WTC11 (cell line): ENCODE results near the gene SPATA24. TPM values are rescaled to one million over a fixed set of nuclear protein-coding genes. Genes with fewer than 3 reads are reported as not detected.

Source experiments
- ATAC-seq: fragments of 200-7000 bp; cut with Tn5 transposase; 2 replicates; pipeline ENCODE4 v1.10.0; 2021; ENCODE audit warnings: mild to moderate bottlenecking, moderate library complexity
- CTCF ChIA-PET: fragments of 300-600 bp; sonication (Branson Sonifier 250); formaldehyde crosslinking; loops from one replicate; lab custom pipeline; 2021; ENCODE audit warnings: antibody characterized with exemption; lab: Charles Lee
- POLR2A ChIA-PET: fragments of 350-600 bp; sonication (Branson Sonifier 250); formaldehyde crosslinking; loops from one replicate; lab custom pipeline; 2021; ENCODE audit warnings: antibody characterized with exemption; lab: Charles Lee
- DNase-seq: peaks from one replicate; pipeline ENCODE4 v3.0.0; 2021; ENCODE audit warnings: low spot score
- H3K27ac Mint-ChIP-seq: 2 replicates; pipeline ENCODE4 v1.8.0; 2021; ENCODE audit warnings: mixed read lengths
- H3K27me3 Mint-ChIP-seq: 2 replicates; pipeline ENCODE4 v1.8.0; 2021; ENCODE audit warnings: low read depth, mild to moderate bottlenecking, moderate library complexity, mixed read lengths
- H3K36me3 Mint-ChIP-seq: 2 replicates; pipeline ENCODE4 v1.8.0; 2021; ENCODE audit warnings: mixed read lengths
- H3K4me1 Mint-ChIP-seq: 2 replicates; pipeline ENCODE4 v1.8.0; 2022; ENCODE audit warnings: mixed read lengths
- H3K4me3 Mint-ChIP-seq: 2 replicates; pipeline ENCODE4 v1.8.0; 2021; ENCODE audit warnings: mild to moderate bottlenecking, moderate library complexity, mixed read lengths
- H3K9me3 Mint-ChIP-seq: 2 replicates; pipeline ENCODE4 v1.8.0; 2021; ENCODE audit warnings: mixed read lengths
- AFF4 ChIP-seq: sonication (generic); formaldehyde crosslinking; IDR thresholded peaks from 2 replicates; pipeline ENCODE4 v1.8.1; 2023; ENCODE audit warnings: mild to moderate bottlenecking, missing genetic modification reagents, borderline replicate concordance
- CBFB ChIP-seq: sonication (generic); formaldehyde crosslinking; IDR thresholded peaks from 2 replicates; pipeline ENCODE4 v1.8.1; 2022; ENCODE audit warnings: mild to moderate bottlenecking, low read depth, missing genetic modification reagents
- E2F5 ChIP-seq: sonication (generic); formaldehyde crosslinking; IDR thresholded peaks from 2 replicates; pipeline ENCODE4 v1.8.1; 2022; ENCODE audit warnings: mild to moderate bottlenecking, moderate library complexity, missing genetic modification reagents
- EMX1 ChIP-seq: fragments of 250-450 bp; sonication (Bioruptor Pico); IDR thresholded peaks from 2 replicates; pipeline ENCODE4 v1.8.0; 2021; ENCODE audit warnings: mild to moderate bottlenecking
- GABPB1 ChIP-seq: sonication (generic); formaldehyde crosslinking; IDR thresholded peaks from 2 replicates; pipeline ENCODE4 v1.8.1; 2023; ENCODE audit warnings: mild to moderate bottlenecking, missing genetic modification reagents
- GRHL2 ChIP-seq: fragments of 250-450 bp; sonication (Bioruptor Pico); IDR thresholded peaks from 2 replicates; pipeline ENCODE4 v1.8.0; 2022; ENCODE audit warnings: mild to moderate bottlenecking, moderate library complexity; ENCODE audit not compliant: insufficient replicate concordance, severe bottlenecking
- HMGXB4 ChIP-seq: sonication (generic); formaldehyde crosslinking; IDR thresholded peaks from 2 replicates; pipeline ENCODE4 v1.8.1; 2023; ENCODE audit warnings: mild to moderate bottlenecking, moderate library complexity, missing genetic modification reagents
- JAZF1 ChIP-seq: fragments of 250-450 bp; sonication (Bioruptor Pico); IDR thresholded peaks from 2 replicates; pipeline ENCODE4 v1.9.0; 2021; ENCODE audit warnings: moderate library complexity, mild to moderate bottlenecking, inconsistent platforms
- NFE2L1 ChIP-seq: sonication (generic); formaldehyde crosslinking; IDR thresholded peaks from 2 replicates; pipeline ENCODE4 v1.8.1; 2023; ENCODE audit warnings: missing genetic modification reagents
- PRDM15 ChIP-seq: sonication (generic); formaldehyde crosslinking; IDR thresholded peaks from 2 replicates; pipeline ENCODE4 v1.8.0; 2022; ENCODE audit warnings: missing genetic modification reagents
- SP1 ChIP-seq: sonication (generic); formaldehyde crosslinking; conservative IDR thresholded peaks from 2 replicates; pipeline ENCODE4 v1.8.1; 2022; ENCODE audit warnings: missing genetic modification reagents
- USF2 ChIP-seq: sonication (generic); formaldehyde crosslinking; IDR thresholded peaks from 2 replicates; pipeline ENCODE4 v1.8.1; 2023; ENCODE audit warnings: mild to moderate bottlenecking, missing genetic modification reagents, moderate library complexity
- ZNF219 ChIP-seq: sonication (generic); formaldehyde crosslinking; IDR thresholded peaks from 2 replicates; pipeline ENCODE4 v1.8.0; 2023; ENCODE audit warnings: missing genetic modification reagents, mild to moderate bottlenecking, borderline replicate concordance
- ZNF232 ChIP-seq: sonication (generic); formaldehyde crosslinking; IDR thresholded peaks from 2 replicates; pipeline ENCODE4 v1.8.0; 2022; ENCODE audit warnings: mild to moderate bottlenecking, missing genetic modification reagents
- ZNF423 ChIP-seq: fragments of 250-450 bp; sonication (Bioruptor Pico); IDR thresholded peaks from 2 replicates; pipeline ENCODE4 v2.1.2; 2022; ENCODE audit warnings: mild to moderate bottlenecking, moderate library complexity
- ZNF671 ChIP-seq: fragments of 250-450 bp; sonication (Bioruptor Pico); IDR thresholded peaks from 2 replicates; pipeline ENCODE4 v1.8.0; 2021; ENCODE audit warnings: mild to moderate bottlenecking
- total RNA-seq: library from RNA; stranded (reverse); gene quantifications from 3 replicates; pipeline ENCODE4 v1.2.3, GENCODE V29; 2021

SPATA24 gene
- total RNA-seq, 1 experiment from 2014 or later, result 13.2 TPM

- no peak overlapping the region for H3K4me3 Mint-ChIP-seq
- no peak overlapping the region for H3K27ac Mint-ChIP-seq
- no peaks in the 10 kb centered on the region for H3K9me3 Mint-ChIP-seq
- ChIA-PET CTCF (no interaction called here), POLR2A (interaction anchor here (0.7 kb wide), 1 partner anchor 512 kb away, joined by 3 read pairs; no protein-coding TSS in a partner anchor)
- ATAC-seq (no peak), DNase-seq (no peak)
- TF ChIP-seq PRDM15 (CRISPR knock-in tag) (no peak), EMX1 (CRISPR knock-in tag) (no peak), USF2 (CRISPR knock-in tag) (no peak), E2F5 (CRISPR knock-in tag) (no peak), ZNF219 (CRISPR knock-in tag) (no peak), NFE2L1 (CRISPR knock-in tag) (no peak), AFF4 (no peak), ZNF671 (CRISPR knock-in tag) (no peak), GRHL2 (CRISPR knock-in tag) (no peak), HMGXB4 (CRISPR knock-in tag) (no peak), JAZF1 (CRISPR knock-in tag) (no peak), ZNF423 (CRISPR knock-in tag) (no peak), CBFB (CRISPR knock-in tag) (no peak), SP1 (CRISPR knock-in tag) (no peak), ZNF232 (CRISPR knock-in tag) (no peak), GABPB1 (CRISPR knock-in tag) (no peak)
- peaks cover 4% of the 10 kb centered on the region for H3K4me1 Mint-ChIP-seq
- peaks cover 34% of the 10 kb centered on the region for H3K36me3 Mint-ChIP-seq
- H3K27me3 Mint-ChIP-seq, result no peaks in the 10 kb centered on the region
These were observed 43.5 kb downstream of the SPATA24 start for GRCh38 chr5:139360384-139360783.
